ENCODE data around the gene CACNA2D3.

Gene CACNA2D3

DNA sequence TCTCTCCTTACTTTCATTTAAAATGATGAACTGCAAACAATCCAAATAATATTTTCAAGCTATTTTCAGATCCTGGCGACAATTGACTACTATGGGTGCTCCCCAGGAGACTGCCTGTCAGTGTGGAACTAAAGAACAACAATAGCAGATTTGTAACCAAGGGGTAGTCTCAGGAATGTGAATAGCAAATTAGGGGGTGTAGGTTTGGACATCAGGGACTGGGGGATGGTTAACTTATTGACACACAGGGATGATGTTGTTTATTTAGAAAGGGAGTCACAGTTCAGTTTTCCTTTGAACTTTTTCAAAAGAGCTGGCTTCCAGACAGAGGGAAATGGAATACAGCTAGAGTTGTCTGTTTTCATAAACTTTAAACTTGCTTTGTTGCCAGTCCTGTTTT lies 575.7 kb downstream of the CACNA2D3 start:
- TF ChIP-seq POLR2AphosphoS5 (IDR thresholded peaks at IDR 0.05; ENCODE audit: low read depth, low read length) (no peak), TAF1 (IDR thresholded peaks at IDR 0.05; ENCODE audit: borderline replicate concordance, insufficient read depth, low read length) (no peak), SIN3A (IDR thresholded peaks at IDR 0.05; ENCODE audit: borderline replicate concordance, insufficient read depth, low read length) (no peak), FOXP2 (optimal IDR thresholded peaks at IDR 0.05; ENCODE audit: borderline replicate concordance, extremely low read depth, extremely low read length, insufficient read depth) (no peak)
- TF ChIP-seq, protein P1, sequence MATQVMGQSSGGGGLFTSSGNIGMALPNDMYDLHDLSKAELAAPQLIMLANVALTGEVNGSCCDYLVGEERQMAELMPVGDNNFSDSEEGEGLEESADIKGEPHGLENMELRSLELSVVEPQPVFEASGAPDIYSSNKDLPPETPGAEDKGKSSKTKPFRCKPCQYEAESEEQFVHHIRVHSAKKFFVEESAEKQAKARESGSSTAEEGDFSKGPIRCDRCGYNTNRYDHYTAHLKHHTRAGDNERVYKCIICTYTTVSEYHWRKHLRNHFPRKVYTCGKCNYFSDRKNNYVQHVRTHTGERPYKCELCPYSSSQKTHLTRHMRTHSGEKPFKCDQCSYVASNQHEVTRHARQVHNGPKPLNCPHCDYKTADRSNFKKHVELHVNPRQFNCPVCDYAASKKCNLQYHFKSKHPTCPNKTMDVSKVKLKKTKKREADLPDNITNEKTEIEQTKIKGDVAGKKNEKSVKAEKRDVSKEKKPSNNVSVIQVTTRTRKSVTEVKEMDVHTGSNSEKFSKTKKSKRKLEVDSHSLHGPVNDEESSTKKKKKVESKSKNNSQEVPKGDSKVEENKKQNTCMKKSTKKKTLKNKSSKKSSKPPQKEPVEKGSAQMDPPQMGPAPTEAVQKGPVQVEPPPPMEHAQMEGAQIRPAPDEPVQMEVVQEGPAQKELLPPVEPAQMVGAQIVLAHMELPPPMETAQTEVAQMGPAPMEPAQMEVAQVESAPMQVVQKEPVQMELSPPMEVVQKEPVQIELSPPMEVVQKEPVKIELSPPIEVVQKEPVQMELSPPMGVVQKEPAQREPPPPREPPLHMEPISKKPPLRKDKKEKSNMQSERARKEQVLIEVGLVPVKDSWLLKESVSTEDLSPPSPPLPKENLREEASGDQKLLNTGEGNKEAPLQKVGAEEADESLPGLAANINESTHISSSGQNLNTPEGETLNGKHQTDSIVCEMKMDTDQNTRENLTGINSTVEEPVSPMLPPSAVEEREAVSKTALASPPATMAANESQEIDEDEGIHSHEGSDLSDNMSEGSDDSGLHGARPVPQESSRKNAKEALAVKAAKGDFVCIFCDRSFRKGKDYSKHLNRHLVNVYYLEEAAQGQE (IDR thresholded peaks at IDR 0.05; ENCODE audit: insufficient read depth in 1 of 2, low read depth in 2 of 2, low read length in 2 of 2) = no peak

DNA sequence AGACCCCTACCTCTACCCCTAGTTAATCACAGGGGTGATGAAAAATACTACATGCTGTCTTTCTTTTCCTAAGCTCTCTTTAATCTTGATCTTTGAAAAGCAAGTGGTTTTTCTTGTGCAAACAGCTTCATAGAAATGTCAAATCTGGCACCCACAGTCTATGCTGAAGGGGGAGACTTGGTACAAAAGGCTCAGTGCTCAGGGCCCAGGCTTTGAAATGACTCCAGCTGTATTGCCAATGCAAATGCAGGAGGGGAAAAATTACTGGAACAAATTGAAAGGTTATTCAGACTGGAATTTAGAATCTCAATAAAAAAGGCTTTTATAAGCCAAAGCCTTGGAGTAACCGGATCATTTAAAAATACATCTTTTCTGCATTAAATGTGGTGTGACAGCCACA lies 581.6 kb downstream of the CACNA2D3 start:
- no peak for TF ChIP-seq TAF1 (IDR thresholded peaks at IDR 0.05; ENCODE audit: borderline replicate concordance, insufficient read depth, low read length)
- no peak for TF ChIP-seq SIN3A (IDR thresholded peaks at IDR 0.05; ENCODE audit: borderline replicate concordance, insufficient read depth, low read length)
- no peak for TF ChIP-seq POLR2AphosphoS5 (IDR thresholded peaks at IDR 0.05; ENCODE audit: low read depth, low read length)
- TF ChIP-seq, protein P1 (IDR thresholded peaks at IDR 0.05; ENCODE audit: insufficient read depth in 1 of 2, low read depth in 2 of 2, low read length in 2 of 2) = no peak
- no peak for TF ChIP-seq FOXP2 (optimal IDR thresholded peaks at IDR 0.05; ENCODE audit: borderline replicate concordance, extremely low read depth, extremely low read length, insufficient read depth)

DNA sequence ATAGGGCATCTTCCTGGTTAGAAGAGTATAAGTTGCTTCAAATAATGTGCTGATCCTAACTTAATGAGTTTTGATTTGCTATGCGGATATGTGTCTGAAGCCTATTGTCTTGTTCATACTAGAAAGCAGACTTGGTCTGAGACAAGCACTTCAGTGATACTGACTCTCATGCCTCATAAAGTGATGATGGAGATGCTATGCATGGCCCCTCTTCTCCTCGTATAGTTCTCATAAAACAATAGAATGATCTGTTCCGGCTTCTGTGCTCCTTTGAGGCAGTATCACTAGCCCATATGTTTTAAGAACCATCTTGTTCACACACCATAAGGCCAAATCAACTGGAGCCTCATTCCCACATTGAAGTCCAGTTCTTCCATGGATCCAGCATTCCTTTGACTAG lies 583.4 kb downstream of the CACNA2D3 start:
- TF ChIP-seq FOXP2 (optimal IDR thresholded peaks at IDR 0.05; ENCODE audit: borderline replicate concordance, extremely low read depth, extremely low read length, insufficient read depth) (no peak), TAF1 (IDR thresholded peaks at IDR 0.05; ENCODE audit: borderline replicate concordance, insufficient read depth, low read length) (no peak), POLR2AphosphoS5 (IDR thresholded peaks at IDR 0.05; ENCODE audit: low read depth, low read length) (no peak), SIN3A (IDR thresholded peaks at IDR 0.05; ENCODE audit: borderline replicate concordance, insufficient read depth, low read length) (no peak)
- TF ChIP-seq, protein P1 (IDR thresholded peaks at IDR 0.05; ENCODE audit: insufficient read depth in 1 of 2, low read depth in 2 of 2, low read length in 2 of 2) = no peak

DNA sequence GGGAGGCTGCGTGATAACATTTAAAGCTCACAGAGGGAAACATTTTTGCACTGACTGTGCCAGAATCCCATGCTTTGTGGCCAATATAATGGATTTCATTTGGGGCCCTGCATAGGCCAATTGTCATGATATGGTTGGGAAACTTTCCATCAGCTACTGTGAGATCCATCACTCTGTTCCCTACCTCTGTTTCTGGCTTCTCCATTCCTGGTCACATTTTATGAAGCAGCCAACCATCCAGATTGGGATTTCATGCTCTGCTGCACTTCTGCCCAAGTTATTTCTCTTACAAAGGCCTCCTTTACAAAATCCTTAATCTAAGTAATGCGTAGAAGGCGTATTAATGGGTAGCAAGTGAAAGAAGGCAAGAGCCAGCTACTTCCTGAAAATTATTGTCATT lies 584.4 kb downstream of the CACNA2D3 start:
- TF ChIP-seq, protein P1 (IDR thresholded peaks at IDR 0.05; ENCODE audit: insufficient read depth in 1 of 2, low read depth in 2 of 2, low read length in 2 of 2) = no peak
- TF ChIP-seq TAF1 (IDR thresholded peaks at IDR 0.05; ENCODE audit: borderline replicate concordance, insufficient read depth, low read length) (no peak), SIN3A (IDR thresholded peaks at IDR 0.05; ENCODE audit: borderline replicate concordance, insufficient read depth, low read length) (no peak), FOXP2 (optimal IDR thresholded peaks at IDR 0.05; ENCODE audit: borderline replicate concordance, extremely low read depth, extremely low read length, insufficient read depth) (no peak), POLR2AphosphoS5 (IDR thresholded peaks at IDR 0.05; ENCODE audit: low read depth, low read length) (no peak)

DNA sequence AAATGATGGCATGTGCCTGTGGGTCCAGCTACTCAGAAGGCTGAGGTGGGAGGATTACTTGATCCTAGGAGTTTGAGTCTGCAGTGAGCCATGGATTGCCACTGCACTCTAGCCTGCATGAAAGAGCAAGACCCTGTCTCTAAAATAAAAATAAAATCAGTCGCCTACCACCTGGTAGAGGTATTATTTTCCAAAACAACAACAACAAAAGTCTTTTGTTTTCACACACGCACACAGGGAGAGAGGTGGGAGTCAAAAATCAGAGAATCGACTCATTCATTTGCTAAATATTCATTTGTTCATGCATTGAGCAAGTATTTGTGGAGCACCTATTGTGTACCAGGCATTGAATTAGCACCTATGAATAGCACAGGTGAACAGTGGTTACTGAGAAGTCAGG lies 587.4 kb downstream of the CACNA2D3 start:
- TF ChIP-seq SIN3A (IDR thresholded peaks at IDR 0.05; ENCODE audit: borderline replicate concordance, insufficient read depth, low read length) (no peak), POLR2AphosphoS5 (IDR thresholded peaks at IDR 0.05; ENCODE audit: low read depth, low read length) (no peak), FOXP2 (optimal IDR thresholded peaks at IDR 0.05; ENCODE audit: borderline replicate concordance, extremely low read depth, extremely low read length, insufficient read depth) (no peak), TAF1 (IDR thresholded peaks at IDR 0.05; ENCODE audit: borderline replicate concordance, insufficient read depth, low read length) (no peak)
- TF ChIP-seq, protein P1 (IDR thresholded peaks at IDR 0.05; ENCODE audit: insufficient read depth in 1 of 2, low read depth in 2 of 2, low read length in 2 of 2) = no peak
